Measurements from ENCODE around the gene PRDM15. TPM values are rescaled to one million over a fixed set of nuclear protein-coding genes. Genes with fewer than 3 reads are reported as not detected.

PRDM15 gene
- total RNA-seq, 1 donor from 2014 or later: 12.0 TPM

GRCh38 chr21:41801321-41802197 is 77.6 kb downstream of the PRDM15 start:
- peaks cover 24% of the 10 kb centered on the region for H3K4me1 Mint-ChIP-seq
- peaks cover under 1% of the 10 kb centered on the region for H3K36me3 Mint-ChIP-seq (ENCODE audit: low read depth)
- H3K27me3 Mint-ChIP-seq (ENCODE audit: low read depth): no peaks in the 10 kb centered on the region
- TF ChIP-seq CTCF (conservative IDR thresholded peaks at IDR 0.05): no peak
- no peak overlapping the region for H3K27ac Mint-ChIP-seq (ENCODE audit: unreplicated experiment)
- no peak for DNase-seq (ENCODE audit: low read depth, low spot score)
- peaks cover 3% of the 10 kb centered on the region for H3K9me3 Mint-ChIP-seq
- no peak overlapping the region for H3K4me3 Mint-ChIP-seq

GRCh38 chr21:41800425-41801320 is 78.5 kb downstream of the PRDM15 start:
- Mint-ChIP-seq H3K27me3 (ENCODE audit: low read depth) (no peaks in the 10 kb centered on the region), H3K4me3 (no peak overlapping the region), H3K36me3 (ENCODE audit: low read depth) (no peaks in the 10 kb centered on the region), H3K9me3 (peaks cover 3% of the 10 kb centered on the region), H3K4me1 (peaks cover 28% of the 10 kb centered on the region), H3K27ac (ENCODE audit: unreplicated experiment) (no peak overlapping the region)
- no peak for DNase-seq (ENCODE audit: low read depth, low spot score)
- no peak for TF ChIP-seq CTCF (conservative IDR thresholded peaks at IDR 0.05)

GRCh38 chr21:41799763-41800162 is 79.4 kb downstream of the PRDM15 start:
- TF ChIP-seq CTCF (conservative IDR thresholded peaks at IDR 0.05): no peak
- no peaks in the 10 kb centered on the region for H3K9me3 Mint-ChIP-seq
- H3K27me3 Mint-ChIP-seq (ENCODE audit: low read depth): no peaks in the 10 kb centered on the region
- H3K36me3 Mint-ChIP-seq (ENCODE audit: low read depth): peaks cover 3% of the 10 kb centered on the region
- no peak overlapping the region for H3K27ac Mint-ChIP-seq (ENCODE audit: unreplicated experiment)
- no peak overlapping the region for H3K4me3 Mint-ChIP-seq
- H3K4me1 Mint-ChIP-seq: peaks cover 24% of the 10 kb centered on the region
- no peak for DNase-seq (ENCODE audit: low read depth, low spot score)

GRCh38 chr21:41798326-41798725 is 80.8 kb downstream of the PRDM15 start:
- DNase-seq (ENCODE audit: low read depth, low spot score): no peak
- Mint-ChIP-seq H3K4me3 (no peak overlapping the region), H3K27me3 (ENCODE audit: low read depth) (no peaks in the 10 kb centered on the region), H3K36me3 (ENCODE audit: low read depth) (peaks cover 10% of the 10 kb centered on the region), H3K4me1 (peaks cover 24% of the 10 kb centered on the region), H3K9me3 (peaks cover 6% of the 10 kb centered on the region), H3K27ac (ENCODE audit: unreplicated experiment) (no peak overlapping the region)
- TF ChIP-seq CTCF (conservative IDR thresholded peaks at IDR 0.05): no peak

GRCh38 chr21:41796476-41797080 is 82.6 kb downstream of the PRDM15 start:
- Mint-ChIP-seq H3K36me3 (ENCODE audit: low read depth) (peaks cover 16% of the 10 kb centered on the region), H3K27ac (ENCODE audit: unreplicated experiment) (no peak overlapping the region), H3K27me3 (ENCODE audit: low read depth) (no peaks in the 10 kb centered on the region), H3K4me3 (no peak overlapping the region), H3K9me3 (peaks cover 11% of the 10 kb centered on the region), H3K4me1 (peaks cover 24% of the 10 kb centered on the region)
- TF ChIP-seq CTCF (conservative IDR thresholded peaks at IDR 0.05): no peak
- DNase-seq (ENCODE audit: low read depth, low spot score): no peak
